Cerebellar nuclear complex (tissue), 1 donor: ENCODE results near the gene RASL12.
"Not testable (repeated sequence)": the region's sequence is repeated elsewhere in the genome, so short reads cannot be mapped to it uniquely, and the experiment has no call there.

Experiments used
- DNase-seq, 2 experiments: peaks; one replicate each; lab custom pipeline; 2025; lab: John Stamatoyannopoulos, UW

The RASL12 gene

GRCh38 chr15:65067645-65068402 lies at the start of gene RASL12:
RASL12 (minus strand) TSS chr15:65067991; CDS start chr15:65067835, 156 bp downstream.
- no peak for DNase-seq

GRCh38 chr15:65115542-65115941 lies 47.8 kb upstream of the RASL12 start:
- no peak for DNase-seq

- no peak for DNase-seq
Observed at GRCh38 chr15:65115086-65115485, 47.3 kb upstream of the RASL12 start, which contains the start of gene UBAP1L. UBAP1L (minus strand) TSS chr15:65115200; CDS start chr15:65106215, 8,985 bp downstream.

- no peak for DNase-seq
Observed at GRCh38 chr15:65110676-65111292, 43.0 kb upstream of the RASL12 start.

- DNase-seq: no peak
Observed at GRCh38 chr15:65106011-65106590, 38.3 kb upstream of the RASL12 start.

- DNase-seq: no peak
Observed at GRCh38 chr15:65105038-65105437, 37.2 kb upstream of the RASL12 start.

- no peak for DNase-seq
Observed at GRCh38 chr15:65102912-65103311, 35.1 kb upstream of the RASL12 start.

GRCh38 chr15:65101891-65102708 lies 34.3 kb upstream of the RASL12 start:
- no peak for DNase-seq

GRCh38 chr15:65101411-65101890 lies 33.7 kb upstream of the RASL12 start:
- peak in 1 of 2 experiments; percentile 12 for DNase-seq

GRCh38 chr15:65100442-65100841 lies 32.7 kb upstream of the RASL12 start:
- DNase-seq: no peak

GRCh38 chr15:65099801-65100200 lies 32.0 kb upstream of the RASL12 start:
- DNase-seq: not testable (repeated sequence)

GRCh38 chr15:65099336-65099735 lies 31.5 kb upstream of the RASL12 start:
- no peak for DNase-seq

- no peak for DNase-seq
Observed at GRCh38 chr15:65097651-65098263, 30.0 kb upstream of the RASL12 start.

GRCh38 chr15:65096481-65097385 lies 28.9 kb upstream of the RASL12 start:
- peak; percentile 20 to 58 for DNase-seq

- no peak for DNase-seq
Observed at GRCh38 chr15:65095747-65096104, 27.9 kb upstream of the RASL12 start.

GRCh38 chr15:65095011-65095746 lies 27.4 kb upstream of the RASL12 start:
- DNase-seq: no peak

GRCh38 chr15:65094294-65094995 lies 26.7 kb upstream of the RASL12 start:
- DNase-seq: no peak

GRCh38 chr15:65093793-65094170 lies 26.0 kb upstream of the RASL12 start:
- DNase-seq: not testable (repeated sequence)
